Mesodermal cell (in vitro differentiated cells): Measurements from ENCODE around the gene BDNF.

Source experiments
- H3K27ac ChIP-seq: 2 replicates; pipeline ENCODE4 v1.7.0; 2013; ENCODE audit warnings: mild to moderate bottlenecking, low read depth, low read length, moderate library complexity; ENCODE audit not compliant: severe bottlenecking
- H3K36me3 ChIP-seq: 2 replicates; pipeline ENCODE4 v1.7.1; 2013; ENCODE audit warnings: mild to moderate bottlenecking, low read length, moderate library complexity; ENCODE audit not compliant: control insufficient read depth, insufficient read depth
- H3K4me1 ChIP-seq: one replicate; pipeline ENCODE4 v1.7.1; 2013; ENCODE audit warnings: mild to moderate bottlenecking, low read length; ENCODE audit not compliant: insufficient read depth, control insufficient read depth, poor library complexity, severe bottlenecking
- H3K4me3 ChIP-seq: 2 replicates; pipeline ENCODE4 v1.7.0; 2013; ENCODE audit warnings: low read length, control low read depth, mild to moderate bottlenecking; ENCODE audit not compliant: insufficient read depth, poor library complexity, severe bottlenecking; ENCODE audit errors: extremely low read depth
- H3K9me3 ChIP-seq: 2 replicates; pipeline ENCODE4 v1.7.1; 2013; ENCODE audit warnings: mild to moderate bottlenecking, low read length, moderate library complexity; ENCODE audit not compliant: control insufficient read depth
- WGBS, 2 experiments: methylation state at CpG; one replicate each; pipeline ENCODE4 v1.1.5; 2013; ENCODE audit warnings: missing lambda C conversion rate in 2 of 2; ENCODE audit not compliant: insufficient coverage in 2 of 2; 5-methylcytosine and 5-hydroxymethylcytosine counted together

Gene BDNF

DNA sequence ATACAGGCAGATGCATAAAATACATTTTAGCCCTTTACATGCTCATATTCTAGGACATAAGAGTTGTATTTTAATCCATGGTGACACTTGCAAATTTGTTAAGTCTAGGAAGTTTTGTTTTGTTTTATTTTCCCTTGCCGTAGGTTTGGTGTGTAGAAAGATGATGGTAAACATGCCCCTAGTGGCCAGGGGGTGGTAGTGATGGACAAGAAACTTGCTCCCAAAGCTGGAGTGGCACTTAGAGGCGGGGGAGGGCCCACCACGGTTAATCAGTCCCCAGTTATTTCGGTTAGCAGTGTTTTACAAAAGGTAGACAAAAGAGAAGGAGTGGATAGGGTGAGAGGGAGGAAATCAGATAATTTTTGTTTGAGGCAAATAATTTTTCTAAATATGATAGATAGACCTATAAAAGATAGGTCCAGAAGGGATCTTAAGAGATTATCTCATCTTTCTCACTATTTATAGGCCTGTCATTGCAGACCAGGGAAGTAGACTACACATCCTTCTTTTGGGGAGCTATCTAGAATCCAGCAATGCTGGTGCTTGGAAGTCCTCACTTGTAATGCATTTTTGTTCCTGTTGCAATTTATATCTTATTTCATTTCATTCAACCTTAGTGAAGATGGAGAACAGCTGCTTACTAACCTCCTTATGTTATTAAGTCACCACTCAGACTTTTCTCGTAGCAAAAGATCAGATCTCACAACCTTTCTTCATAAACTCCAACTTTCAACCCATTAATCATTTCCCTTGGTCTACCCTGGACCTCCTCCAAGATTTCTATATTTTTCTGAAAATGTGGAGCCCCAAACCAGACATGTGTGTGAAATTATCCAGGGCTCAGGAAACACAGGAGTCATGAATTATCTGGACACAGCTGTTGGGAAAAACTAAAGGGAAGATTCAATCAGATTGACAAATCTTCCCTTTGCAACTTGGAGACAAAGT, 5.9 kb upstream of the BDNF start:
- WGBS, 2 experiments = 23 to 42% methylated on average over 2 to 4 of the region's 5 CpGs
- Histone ChIP-seq H3K9me3 (no peaks in the 10 kb centered on the region), H3K4me3 (no peak overlapping the region), H3K36me3 (no peaks in the 10 kb centered on the region), H3K4me1 (no peaks in the 10 kb centered on the region), H3K27ac (no peak overlapping the region)

DNA sequence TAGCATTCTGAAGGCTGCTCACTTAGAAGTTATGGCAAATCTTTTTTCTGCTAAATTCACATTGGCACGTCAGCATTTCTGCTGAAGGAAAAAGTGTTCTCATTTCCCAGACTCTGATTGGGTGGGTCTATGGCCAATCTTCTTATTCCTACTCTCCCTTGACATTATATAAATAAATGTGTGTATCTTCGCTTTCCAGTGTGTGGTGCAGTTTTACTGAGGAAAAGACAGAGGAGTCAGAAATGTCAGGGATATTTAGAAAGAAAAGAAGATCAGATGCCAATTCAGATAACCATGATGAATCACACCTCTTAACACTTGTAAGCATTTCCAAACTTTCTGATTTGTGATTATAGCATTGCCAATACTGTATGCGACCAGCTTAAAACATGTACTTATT, 3.2 kb upstream of the BDNF start:
- Histone ChIP-seq H3K27ac (no peak overlapping the region), H3K9me3 (no peaks in the 10 kb centered on the region), H3K36me3 (no peaks in the 10 kb centered on the region), H3K4me3 (no peak overlapping the region), H3K4me1 (peaks cover 3% of the 10 kb centered on the region)
- 67 to 83% methylated on average over 1 of the region's 3 CpGs for WGBS, 2 experiments

DNA sequence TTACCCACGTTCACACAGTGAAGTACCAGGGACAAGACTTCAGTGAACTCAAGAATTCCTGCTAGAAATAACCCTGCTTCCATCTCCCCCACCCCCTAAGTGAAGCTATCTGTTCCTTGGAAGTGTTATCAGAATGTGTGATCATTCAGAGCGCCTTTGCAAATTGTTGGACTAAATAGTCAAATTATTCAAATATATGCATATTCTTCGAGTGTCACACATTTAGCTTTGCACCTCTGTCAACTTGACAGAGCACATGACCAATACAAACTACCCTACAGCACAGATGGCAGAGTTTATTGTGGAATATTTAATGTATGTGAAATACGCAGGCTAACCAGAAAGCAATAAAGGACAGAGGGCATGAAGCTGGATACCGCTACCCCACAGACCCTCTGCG, 2.6 kb upstream of the BDNF start:
- Histone ChIP-seq H3K9me3 (no peaks in the 10 kb centered on the region), H3K4me1 (peaks cover 7% of the 10 kb centered on the region), H3K27ac (no peak overlapping the region), H3K4me3 (no peak overlapping the region), H3K36me3 (no peaks in the 10 kb centered on the region)
- WGBS, 2 experiments = 25% methylated on average over 1 of the region's 6 CpGs; no CpG with 5 or more reads in 1 of the 2 experiments

DNA sequence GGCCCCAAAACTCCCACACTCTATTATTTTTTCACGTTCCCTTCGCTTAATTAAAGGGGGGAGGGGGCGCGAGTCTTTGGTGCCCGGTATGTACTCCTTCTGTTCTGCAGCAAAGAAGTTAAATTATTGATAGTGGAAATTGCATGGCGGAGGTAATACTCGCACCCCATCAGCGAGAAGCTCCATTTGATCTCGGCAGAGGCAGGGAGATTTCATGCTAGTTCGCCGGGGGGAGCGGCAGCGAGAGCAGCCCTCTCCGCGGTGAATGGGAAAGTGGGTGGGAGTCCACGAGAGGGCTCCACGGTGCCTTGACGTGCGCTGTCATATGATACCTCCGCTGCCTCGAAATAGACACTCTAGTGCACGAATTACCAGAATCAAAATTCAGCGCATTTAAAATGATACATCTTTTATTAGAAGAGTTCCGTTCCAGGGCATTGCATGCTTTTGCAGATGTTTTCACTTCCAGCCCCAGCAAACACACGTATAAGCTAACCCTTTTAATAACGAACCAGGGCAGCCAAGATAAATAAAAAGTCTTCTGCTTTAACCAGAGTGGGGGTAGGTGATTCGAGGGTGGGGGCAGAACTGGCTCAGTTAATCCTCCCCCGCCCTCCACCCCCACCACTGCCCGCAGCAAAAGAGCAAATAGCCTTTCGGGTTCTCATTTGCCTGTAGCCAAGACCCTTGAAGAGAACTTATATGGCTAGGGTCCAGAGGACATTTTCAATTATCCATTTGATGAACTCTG, 1.3 kb upstream of the BDNF start:
- H3K4me1 ChIP-seq = peaks cover 15% of the 10 kb centered on the region
- no peak overlapping the region for H3K27ac ChIP-seq
- H3K36me3 ChIP-seq = no peaks in the 10 kb centered on the region
- WGBS, 2 experiments = 2 to 4% methylated on average over 17 to 21 of the region's 30 CpGs
- peak overlapping the region; percentile 56 for H3K4me3 ChIP-seq
- H3K9me3 ChIP-seq = no peaks in the 10 kb centered on the region

DNA sequence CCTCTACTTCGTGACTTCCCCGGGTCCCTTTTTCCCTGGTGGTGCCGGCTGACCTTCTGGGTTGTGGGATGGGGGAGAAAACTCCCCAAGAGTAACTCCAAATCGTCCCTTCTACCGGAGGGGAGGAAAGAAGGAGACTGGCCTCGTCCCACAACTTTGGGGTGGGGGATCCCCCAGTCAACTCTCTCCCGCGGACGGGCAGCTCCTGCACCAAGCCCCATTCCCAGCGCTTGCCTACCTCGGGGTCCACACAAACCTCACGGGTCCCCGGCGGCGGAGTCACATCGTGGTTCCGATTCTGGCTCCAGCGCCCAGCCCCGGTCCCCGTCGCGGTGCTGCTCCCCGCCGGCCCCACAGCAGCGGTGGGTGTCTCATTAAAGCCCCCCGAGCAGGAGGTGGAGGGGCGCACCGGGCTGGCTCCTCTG, 317 bp downstream of the BDNF start:
- H3K4me1 ChIP-seq = peaks cover 25% of the 10 kb centered on the region
- H3K36me3 ChIP-seq = no peaks in the 10 kb centered on the region
- H3K4me3 ChIP-seq = peak overlapping the region; percentile 56
- WGBS, 2 experiments = 0% methylated on average over 4 to 21 of the region's 28 CpGs
- no peaks in the 10 kb centered on the region for H3K9me3 ChIP-seq
- no peak overlapping the region for H3K27ac ChIP-seq

DNA sequence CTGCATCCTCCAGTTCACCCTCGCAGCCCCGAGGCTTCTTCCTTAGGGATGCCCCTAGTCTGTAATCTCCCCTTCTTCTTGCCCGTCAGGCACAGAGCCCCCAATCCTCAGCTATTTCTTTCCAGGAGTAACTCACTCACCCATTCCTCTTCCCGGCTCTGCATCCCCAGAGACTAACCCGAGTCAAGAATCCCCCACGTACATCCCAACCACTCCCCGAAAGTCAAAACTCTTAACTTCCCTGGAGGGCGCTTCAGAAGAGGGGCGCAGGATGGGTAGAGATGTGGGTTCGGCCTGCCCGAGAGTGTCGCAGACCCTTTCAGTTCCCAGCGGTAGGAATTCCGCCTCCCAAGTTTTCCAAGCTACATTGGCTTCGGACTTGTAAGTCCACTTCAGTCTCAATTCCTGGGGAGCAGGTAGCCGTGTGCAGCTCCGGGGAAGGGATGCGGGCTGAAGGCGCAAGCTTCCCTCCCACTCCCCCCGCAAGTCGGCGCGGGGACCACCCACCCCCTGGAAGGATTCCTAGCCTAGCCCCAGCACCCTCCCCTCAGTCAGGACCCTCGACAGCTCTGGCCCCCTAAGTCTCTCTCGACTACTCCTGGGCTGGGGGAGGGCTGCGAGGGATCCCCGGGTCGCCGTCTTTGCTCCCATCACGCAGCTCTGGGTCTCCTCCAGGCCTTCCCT, 871 bp downstream of the BDNF start:
- H3K36me3 ChIP-seq = no peaks in the 10 kb centered on the region
- WGBS, 2 experiments = 0% methylated on average over 7 to 17 of the region's 30 CpGs

DNA sequence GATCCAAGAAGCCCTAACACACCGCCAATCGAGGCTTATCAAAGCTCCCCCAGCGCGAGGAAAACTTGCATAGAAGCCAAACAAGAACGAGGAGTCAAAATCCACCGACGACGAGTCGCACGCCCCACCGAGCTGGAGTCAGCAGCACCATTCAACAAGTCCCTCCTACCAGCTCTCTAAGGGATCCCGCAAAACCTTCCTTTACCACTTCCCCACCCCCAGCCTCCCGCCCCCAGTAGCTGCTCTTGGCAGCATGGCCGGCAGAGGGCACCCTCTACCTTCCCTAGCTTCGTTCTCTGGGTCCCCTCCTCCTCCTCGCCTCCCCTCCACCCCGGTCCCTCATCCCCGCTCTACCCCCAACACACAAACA, 1.4 kb downstream of the BDNF start:
- H3K4me3 ChIP-seq = peak overlapping the region; percentile 56
- 0% methylated on average over 12 to 18 of the region's 18 CpGs for WGBS, 2 experiments
- no peaks in the 10 kb centered on the region for H3K9me3 ChIP-seq
- peaks cover 25% of the 10 kb centered on the region for H3K4me1 ChIP-seq
- peak overlapping the region; percentile 43 for H3K27ac ChIP-seq
- H3K36me3 ChIP-seq = no peaks in the 10 kb centered on the region

More for the DNA sequence above, 871 bp downstream of the BDNF start:
- no peaks in the 10 kb centered on the region for H3K9me3 ChIP-seq
- peak overlapping the region; percentile 56 for H3K4me3 ChIP-seq
- H3K4me1 ChIP-seq = peaks cover 25% of the 10 kb centered on the region
- no peak overlapping the region for H3K27ac ChIP-seq

DNA sequence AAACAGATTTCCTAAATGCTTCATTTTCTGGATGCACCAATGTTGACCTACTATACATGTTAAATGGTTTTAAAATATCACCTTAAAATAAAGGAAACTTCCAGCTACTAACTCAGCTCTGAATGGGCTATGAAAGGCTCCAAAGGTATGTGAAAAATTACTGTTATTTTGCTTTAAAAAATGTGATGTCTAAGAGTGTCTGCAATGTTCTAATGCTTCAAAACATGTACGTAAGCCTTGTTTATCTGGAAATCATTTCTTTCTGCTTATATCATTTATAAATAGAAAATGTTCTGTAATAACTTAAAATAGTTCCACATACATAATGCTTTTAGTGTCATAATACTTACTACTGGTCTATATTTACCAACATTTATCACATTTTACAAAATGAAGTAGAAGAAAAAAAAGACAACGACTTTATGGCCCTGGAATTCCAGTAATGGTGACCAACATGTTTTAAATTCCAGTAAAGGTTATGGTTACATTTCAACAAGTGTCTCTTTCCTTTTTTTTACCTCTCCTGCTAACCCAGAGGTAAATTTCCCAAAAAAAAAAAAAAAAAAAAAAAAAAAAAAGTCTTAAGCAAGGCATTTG, 2.5 kb downstream of the BDNF start:
- Histone ChIP-seq H3K4me1 (peaks cover 25% of the 10 kb centered on the region), H3K27ac (no peak overlapping the region), H3K4me3 (no peak overlapping the region), H3K9me3 (no peaks in the 10 kb centered on the region), H3K36me3 (no peaks in the 10 kb centered on the region)
- WGBS, 2 experiments = no CpG with 5 or more reads among the region's 2 CpGs

DNA sequence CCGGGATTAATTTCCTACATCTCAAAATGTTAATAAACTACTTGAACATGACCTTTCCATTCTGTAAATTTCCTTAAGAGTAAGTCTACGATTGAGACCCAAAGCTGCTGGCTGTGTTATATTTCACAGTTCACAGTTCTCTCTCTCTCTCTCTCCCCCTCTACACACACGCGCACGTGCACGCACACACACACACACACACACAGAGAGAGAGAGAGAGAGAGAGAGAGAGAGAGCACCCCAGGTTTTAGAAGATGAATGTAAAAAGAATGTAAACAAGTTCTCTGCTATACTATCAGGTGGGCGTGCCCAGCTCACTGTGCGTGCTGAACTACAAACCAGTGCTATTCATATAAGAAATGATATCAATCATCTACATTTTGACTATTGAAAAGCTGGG, 3.3 kb downstream of the BDNF start:
- WGBS, 2 experiments = 13% methylated on average over 2 of the region's 8 CpGs; no CpG with 5 or more reads in 1 of the 2 experiments
- H3K4me3 ChIP-seq = no peak overlapping the region
- peaks cover 25% of the 10 kb centered on the region for H3K4me1 ChIP-seq
- no peak overlapping the region for H3K27ac ChIP-seq
- H3K36me3 ChIP-seq = no peaks in the 10 kb centered on the region
- no peaks in the 10 kb centered on the region for H3K9me3 ChIP-seq

DNA sequence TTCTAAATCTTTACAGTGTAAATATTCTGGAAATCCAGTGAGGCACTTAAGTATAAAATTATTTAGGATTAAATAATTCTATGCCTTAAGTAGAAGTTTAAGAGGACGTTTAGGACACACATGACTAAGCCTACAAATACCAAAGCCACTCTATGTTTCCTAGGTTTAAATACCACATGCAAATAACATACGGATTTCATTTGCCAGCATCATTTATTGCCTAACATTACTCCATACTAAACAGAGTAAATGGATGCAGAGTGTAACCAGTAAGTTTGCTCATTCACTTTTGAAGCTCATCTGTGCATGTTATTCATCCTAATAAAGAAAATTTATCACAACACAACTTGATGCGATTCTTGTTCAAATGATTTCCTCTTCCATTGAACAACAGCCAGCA, 4.1 kb downstream of the BDNF start:
- H3K4me3 ChIP-seq = no peak overlapping the region
- H3K4me1 ChIP-seq = peaks cover 25% of the 10 kb centered on the region
- no peaks in the 10 kb centered on the region for H3K36me3 ChIP-seq
- 33 to 39% methylated on average over 2 of the region's 3 CpGs for WGBS, 2 experiments
- no peaks in the 10 kb centered on the region for H3K9me3 ChIP-seq
- no peak overlapping the region for H3K27ac ChIP-seq
